Endothelial cell of coronary artery (primary cell): ENCODE measurements around the gene HDDC3. TPM values are rescaled to one million over a fixed set of nuclear protein-coding genes. Genes with fewer than 3 reads are reported as not detected.

Experiments
- total RNA-seq: library from RNA; depleted of rRNA; stranded (reverse); fragments of >200 nt; gene quantifications from 2 replicates; pipeline ENCODE4 v1.2.3, GENCODE V29; 2014

Gene HDDC3
- 12.6 and 12.7 TPM in 2 replicates for total RNA-seq

GRCh38 chr15:90931828-90932659 lies at the start of gene HDDC3:
Gene HDDC3 (minus strand): TSS chr15:90932549. CDS start chr15:90932540, 9 bp downstream.

GRCh38 chr15:90954712-90955623 lies 22.6 kb upstream of the HDDC3 start, which contains the start of gene RCCD1:
Gene RCCD1 (plus strand): TSS chr15:90954884. CDS start chr15:90956735, 1,851 bp downstream.

GRCh38 chr15:90934949-90935751 lies 2.8 kb upstream of the HDDC3 start, which contains the start of gene UNC45A:
Gene UNC45A (plus strand): TSS chr15:90935285. CDS start chr15:90935325, 40 bp downstream.

GRCh38 chr15:90902840-90903732 lies 29.3 kb downstream of the HDDC3 start, which contains the start of gene MAN2A2:
Gene MAN2A2 (plus strand): TSS chr15:90903302. CDS start chr15:90904208, 906 bp downstream.

GRCh38 chr15:90883976-90884718 lies 48.2 kb downstream of the HDDC3 start, which contains the start of gene FES:
Gene FES (plus strand): TSS chr15:90884504. CDS start chr15:90885046, 542 bp downstream.

Other genes with a start within 250 kb of the HDDC3 start
- 2.4 and 6.7 TPM in 2 replicates for gene BLM, start 215.2 kb downstream of the HDDC3 start, total RNA-seq
- gene FURIN, start 64.0 kb downstream of the HDDC3 start, total RNA-seq: 58.0 and 86.0 TPM in 2 replicates
- gene FES, start 48.0 kb downstream of the HDDC3 start, total RNA-seq: 52.8 and 70.5 TPM in 2 replicates
- 12.6 and 27.6 TPM in 2 replicates for gene MAN2A2, start 29.2 kb downstream of the HDDC3 start, total RNA-seq
- 121 and 127 TPM in 2 replicates for gene UNC45A, start 2.7 kb upstream of the HDDC3 start, total RNA-seq
- 4.9 and 9.0 TPM in 2 replicates for gene RCCD1, start 22.3 kb upstream of the HDDC3 start, total RNA-seq
- 75.2 and 182 TPM in 2 replicates for gene PRC1, start 62.0 kb upstream of the HDDC3 start, total RNA-seq
- 8.8 and 9.6 TPM in 2 replicates for gene VPS33B, start 90.0 kb upstream of the HDDC3 start, total RNA-seq
- 0.18 TPM in 1 of 2 replicates, not detected in the other for gene SV2B, start 167.7 kb upstream of the HDDC3 start, total RNA-seq